GM12878 (cell line): Measurements from ENCODE around the gene SULT2B1. TPM values are rescaled to one million over a fixed set of nuclear protein-coding genes. Genes with fewer than 3 reads are reported as not detected.
A peak's percentile ranks its signal among the peaks of the same experiment; 100 is the strongest.

Source experiments
- ATAC-seq: fragments of 200-7000 bp; cut with Tn5 transposase; 3 replicates; pipeline ENCODE4 v1.9.1; 2020; ENCODE audit warnings: mild to moderate bottlenecking, moderate library complexity
- BruUV-seq: library from RNA; stranded (reverse); fragments of 400-500 nt; replicated peaks from 2 replicates; lab custom pipeline; 2021; lab: Mats Ljungman, UMichigan
- CTCF ChIA-PET: fragments of 300-600 bp; sonication (Branson Sonifier 250); formaldehyde crosslinking; extraction: SDS; loops from one replicate; lab custom pipeline; 2021; ENCODE audit warnings: inconsistent platforms; lab: Yijun Ruan, JAX
- POLR2A ChIA-PET: fragments of 350-600 bp; formaldehyde crosslinking; extraction: SDS; loops from one replicate; lab custom pipeline; 2021; ENCODE audit warnings: inconsistent platforms; lab: Charles Lee
- RAD21 ChIA-PET: fragments of 300-600 bp; sonication (Branson Sonifier 250); formaldehyde crosslinking; loops from one replicate; lab custom pipeline; 2023; ENCODE audit warnings: antibody characterized with exemption; ENCODE audit not compliant: unreplicated experiment; lab: Charles Lee
- SMC1A ChIA-PET: fragments of 300-600 bp; sonication (Branson Sonifier 250); formaldehyde crosslinking; loops from one replicate; lab custom pipeline; 2023; ENCODE audit not compliant: unreplicated experiment, uncharacterized antibody; lab: Charles Lee
- DNase-seq: peaks from one replicate; pipeline ENCODE4 v3.0.0-alpha.2; 2011; ENCODE audit warnings: low read depth, low spot score
- FAIRE-seq: peaks from 3 replicates; lab custom pipeline; 2011; peaks lifted over from hg19 to GRCh38; lab: Jason Lieb, UNC
- H2AFZ ChIP-seq: 2 replicates; pipeline ENCODE4 v1.6.0; 2011; ENCODE audit warnings: low read depth, low read length, control low read depth; ENCODE audit not compliant: control insufficient read depth
- H3K27ac ChIP-seq: 2 replicates; pipeline ENCODE4 v1.5.1; 2011; ENCODE audit warnings: control low read depth; ENCODE audit not compliant: control insufficient read depth, insufficient read depth
- H3K27me3 ChIP-seq, 2 experiments: replicated peaks in 1 of 2; 2 replicates each; pipeline versions ENCODE4 v1.6.0 to v1.6.1; 2011; ENCODE audit warnings: low read length in 1 of 2; ENCODE audit not compliant: control insufficient read depth in 2 of 2, insufficient read depth in 2 of 2
- H3K36me3 ChIP-seq, 2 experiments: 2 replicates each; pipeline ENCODE4 v1.5.1; 2011; ENCODE audit warnings: low read length in 1 of 2; ENCODE audit not compliant: control insufficient read depth in 2 of 2, insufficient read depth in 2 of 2
- H3K4me1 ChIP-seq: 2 replicates; pipeline ENCODE4 v1.6.1; 2011; ENCODE audit warnings: mild to moderate bottlenecking, low read length, moderate library complexity, mixed read lengths; ENCODE audit not compliant: control insufficient read depth, insufficient read depth
- H3K4me2 ChIP-seq: 2 replicates; pipeline ENCODE4 v1.6.0; 2011; ENCODE audit warnings: control low read depth; ENCODE audit not compliant: control insufficient read depth, insufficient read depth
- H3K4me3 ChIP-seq: fragments of 200-600 bp; sonication (generic); 2 replicates; pipeline ENCODE4 v1.5.1; 2016
- H3K79me2 ChIP-seq: 2 replicates; pipeline ENCODE4 v1.6.0; 2011; ENCODE audit warnings: low read length; ENCODE audit not compliant: control insufficient read depth, insufficient read depth
- H3K9ac ChIP-seq: 2 replicates; pipeline ENCODE4 v1.8.0; 2011; ENCODE audit warnings: low read length, control low read depth, mixed read lengths; ENCODE audit not compliant: control insufficient read depth, insufficient read depth
- H3K9me3 ChIP-seq: replicated peaks from 3 replicates; pipeline ENCODE4 v1.5.1; 2011; ENCODE audit warnings: mild to moderate bottlenecking, low read length; ENCODE audit not compliant: control insufficient read depth, insufficient read depth
- H4K20me1 ChIP-seq: 2 replicates; pipeline ENCODE4 v1.6.0; 2011; ENCODE audit not compliant: control insufficient read depth, insufficient read depth
- BMI1 ChIP-seq: fragments of 450-650 bp; IDR thresholded peaks from 2 replicates; pipeline ENCODE4 v1.6.1; 2016; ENCODE audit warnings: mild to moderate bottlenecking, moderate library complexity, borderline replicate concordance
- EGR1 ChIP-seq, 2 experiments: IDR thresholded peaks; 1 replicate in 1 of 2; 2 replicates in 1 of 2; pipeline ENCODE4 v1.6.1; 2011 to 2012; ENCODE audit warnings: low read depth in 2 of 2, low read length in 2 of 2, borderline replicate concordance in 1 of 2, mild to moderate bottlenecking in 1 of 2, moderate library complexity in 1 of 2
- POLR2A ChIP-seq: IDR thresholded peaks from 2 replicates; pipeline ENCODE4 v1.6.1; 2011; ENCODE audit warnings: low read depth, mild to moderate bottlenecking, low read length
- SRF ChIP-seq, 2 experiments: IDR thresholded peaks; 2 replicates each; pipeline ENCODE4 v1.6.1; 2011; ENCODE audit warnings: low read depth in 2 of 2, low read length in 2 of 2, mild to moderate bottlenecking in 1 of 2, moderate library complexity in 1 of 2
- ZSCAN29 ChIP-seq: fragments of 450-650 bp; IDR thresholded peaks from 2 replicates; pipeline ENCODE4 v1.6.1; 2017; ENCODE audit warnings: mild to moderate bottlenecking, moderate library complexity
- whole genome bisulfite sequencing: methylation state at CpG from one replicate; pipeline ENCODE4 v1.1.6; 2016; ENCODE audit warnings: low lambda C conversion rate; ENCODE audit not compliant: insufficient replicate concordance, insufficient coverage; ENCODE audit errors: missing lambda C conversion rate; 5-methylcytosine and 5-hydroxymethylcytosine counted together
- in situ Hi-C: fragments of 300-500 bp; cut with MboI; formaldehyde crosslinking; loops from 9 replicates; pipeline ENCODE4 v1.14.3; 2018; ENCODE audit warnings: mixed read lengths
- intact Hi-C: fragments of 100-400 bp; cut with micrococcal nuclease; formaldehyde crosslinking; loops from one replicate; pipeline ENCODE4 v1.14.2; 2022; ENCODE audit not compliant: unreplicated experiment
- polyA plus RNA-seq, 11 experiments: library from polyadenylated mRNA; depleted of rRNA in 4 of 11; unstranded in 6 of 11; stranded (reverse) in 5 of 11; fragments of >200 nt; fragmentation: Nextera tagmentation in 4 of 11; fragmentation: Illumina TruSeq in 1 of 11; extraction: Ambion mirVana in 4 of 11; extraction: Trizol in 1 of 11; gene quantifications; 1 replicate in 1 of 11; 2 replicates in 10 of 11; pipeline versions ENCODE4 v1.2.1 to v1.2.3, GENCODE V29; 2011 to 2016; ENCODE audit warnings: inconsistent platforms in 2 of 11, missing spikeins in 2 of 11, low read depth in 1 of 11
- total RNA-seq, 4 experiments: library from RNA; depleted of rRNA in 3 of 4; stranded (reverse); fragments of >200 nt in 3 of 4; fragmentation: Illumina TruSeq in 1 of 4; extraction: Trizol in 1 of 4; gene quantifications; 2 replicates each; pipeline versions ENCODE4 v1.2.1 to v1.2.3, GENCODE V29; 2013 to 2021
- TF ChIP-seq, protein P1 (sequence below): fragments of 450-650 bp; IDR thresholded peaks from 2 replicates; pipeline ENCODE4 v1.6.1; 2016; ENCODE audit warnings: mild to moderate bottlenecking
- TF ChIP-seq, protein P2 (sequence below): IDR thresholded peaks from 2 replicates; pipeline ENCODE4 v1.6.1; 2011; ENCODE audit warnings: mild to moderate bottlenecking, low read depth, low read length, moderate library complexity; ENCODE audit not compliant: insufficient replicate concordance
- TF ChIP-seq, protein P3 (sequence below): IDR thresholded peaks from 2 replicates; pipeline ENCODE4 v1.6.1; 2012; ENCODE audit warnings: low read length, inconsistent platforms

SULT2B1 gene
- total and polyA plus RNA-seq, 10 of the 15 experiments (the other 5 are each of a cell fraction or from before 2014, with no cell fraction given): 0.11 to 0.14 TPM; not detected in 8

DNA sequence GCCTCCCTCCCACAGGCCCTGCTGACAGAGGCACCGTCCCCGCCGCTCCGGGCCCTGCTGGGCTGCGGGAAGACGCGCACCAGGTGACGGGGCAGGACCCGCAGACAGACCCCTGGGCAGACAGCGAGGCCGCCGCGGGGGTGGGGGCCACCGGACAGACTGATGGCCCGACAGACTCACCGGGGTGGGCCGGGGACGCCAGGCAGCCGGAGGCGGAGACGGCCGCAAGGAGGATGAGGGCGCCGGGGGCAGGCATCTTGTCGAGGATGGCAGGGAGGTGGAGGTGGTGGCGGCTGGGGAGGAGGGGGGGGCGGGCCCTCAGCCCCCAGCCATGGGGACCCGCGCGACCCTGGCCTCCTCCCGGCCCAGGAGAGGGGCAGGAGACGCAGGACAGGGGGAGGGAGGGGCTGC is 40.6 kb upstream of the SULT2B1 start (continued):
- no peak for TF ChIP-seq SRF (IDR thresholded peaks at IDR 0.05; ENCODE audit: low read depth in 2 of 2, low read length in 2 of 2)

DNA sequence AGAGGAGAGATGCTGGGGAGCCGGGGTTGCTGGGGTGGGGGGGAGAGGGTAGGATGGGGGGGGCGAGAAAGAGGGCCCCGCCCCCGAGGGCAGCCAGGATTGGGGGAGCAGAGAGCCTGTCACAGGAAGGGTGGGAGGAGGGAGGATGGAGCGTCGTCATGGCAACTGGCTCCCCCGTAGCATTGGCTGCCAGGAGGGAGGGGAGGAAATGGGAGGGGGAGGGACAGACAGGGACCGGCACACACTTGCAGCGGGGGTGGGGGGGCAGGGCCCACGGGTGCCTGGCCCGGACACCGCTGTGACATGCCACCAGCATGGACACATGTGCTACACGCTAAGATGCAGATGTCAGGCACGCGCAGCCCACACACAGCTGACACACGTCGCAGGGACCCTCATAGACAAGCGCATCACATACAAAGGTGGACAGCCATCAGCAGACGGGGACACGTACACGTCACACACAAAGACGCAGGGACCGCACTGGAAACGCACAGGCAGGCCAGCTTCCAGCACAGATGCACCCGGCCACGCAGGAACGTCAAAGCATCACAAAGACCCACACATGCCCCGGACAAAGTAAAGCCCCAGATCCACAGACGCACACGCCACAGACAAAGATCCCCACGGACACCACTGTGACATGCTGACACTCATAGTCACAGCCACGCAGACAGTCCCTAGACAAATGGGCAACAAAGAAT is 40.0 kb upstream of the SULT2B1 start, which contains the start of gene LMTK3:
LMTK3 (minus strand) TSS at position 36 of the 704 bp plus-strand sequence. CDS start 259 bp downstream, outside the sequence.
- intact Hi-C loops (no loop called here), in situ Hi-C loops (no loop called here)
- H3K4me2 ChIP-seq: peak within 1 kb of the TSS; percentile 7; the same call in 1 of the 2 replicates
- no peaks in the 10 kb centered on the region for H3K9me3 ChIP-seq
- POLR2A ChIA-PET: no interaction called here
- SMC1A ChIA-PET: interaction anchor here (1.5 kb wide), 1 partner anchor 74 kb away, joined by 3 read pairs; no protein-coding TSS in a partner anchor
- DNase-seq (no peak), ATAC-seq (no peak)
- 21% methylated on average over 20 of the region's 32 CpGs for WGBS
- H3K79me2 ChIP-seq: no peaks in the 10 kb centered on the region
- no TSS peak for BruUV-seq
- RAD21 ChIA-PET: no interaction called here
- no peaks in the 10 kb centered on the region for H3K36me3 ChIP-seq
- CTCF ChIA-PET: interaction anchor here (2.6 kb wide), 1 partner anchor 121 kb away, joined by 9 read pairs; the partner anchor contains the start of gene KDELR1
- TF ChIP-seq, protein P1, sequence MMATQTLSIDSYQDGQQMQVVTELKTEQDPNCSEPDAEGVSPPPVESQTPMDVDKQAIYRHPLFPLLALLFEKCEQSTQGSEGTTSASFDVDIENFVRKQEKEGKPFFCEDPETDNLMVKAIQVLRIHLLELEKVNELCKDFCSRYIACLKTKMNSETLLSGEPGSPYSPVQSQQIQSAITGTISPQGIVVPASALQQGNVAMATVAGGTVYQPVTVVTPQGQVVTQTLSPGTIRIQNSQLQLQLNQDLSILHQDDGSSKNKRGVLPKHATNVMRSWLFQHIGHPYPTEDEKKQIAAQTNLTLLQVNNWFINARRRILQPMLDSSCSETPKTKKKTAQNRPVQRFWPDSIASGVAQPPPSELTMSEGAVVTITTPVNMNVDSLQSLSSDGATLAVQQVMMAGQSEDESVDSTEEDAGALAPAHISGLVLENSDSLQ: peak; percentile 87
- TF ChIP-seq, protein P2, sequence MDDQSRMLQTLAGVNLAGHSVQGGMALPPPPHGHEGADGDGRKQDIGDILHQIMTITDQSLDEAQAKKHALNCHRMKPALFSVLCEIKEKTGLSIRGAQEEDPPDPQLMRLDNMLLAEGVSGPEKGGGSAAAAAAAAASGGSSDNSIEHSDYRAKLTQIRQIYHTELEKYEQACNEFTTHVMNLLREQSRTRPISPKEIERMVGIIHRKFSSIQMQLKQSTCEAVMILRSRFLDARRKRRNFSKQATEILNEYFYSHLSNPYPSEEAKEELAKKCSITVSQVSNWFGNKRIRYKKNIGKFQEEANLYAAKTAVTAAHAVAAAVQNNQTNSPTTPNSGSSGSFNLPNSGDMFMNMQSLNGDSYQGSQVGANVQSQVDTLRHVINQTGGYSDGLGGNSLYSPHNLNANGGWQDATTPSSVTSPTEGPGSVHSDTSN: peak; percentile 87
- no peak for TF ChIP-seq POLR2A
- no peak for TF ChIP-seq ZSCAN29
- TF ChIP-seq, protein P3, sequence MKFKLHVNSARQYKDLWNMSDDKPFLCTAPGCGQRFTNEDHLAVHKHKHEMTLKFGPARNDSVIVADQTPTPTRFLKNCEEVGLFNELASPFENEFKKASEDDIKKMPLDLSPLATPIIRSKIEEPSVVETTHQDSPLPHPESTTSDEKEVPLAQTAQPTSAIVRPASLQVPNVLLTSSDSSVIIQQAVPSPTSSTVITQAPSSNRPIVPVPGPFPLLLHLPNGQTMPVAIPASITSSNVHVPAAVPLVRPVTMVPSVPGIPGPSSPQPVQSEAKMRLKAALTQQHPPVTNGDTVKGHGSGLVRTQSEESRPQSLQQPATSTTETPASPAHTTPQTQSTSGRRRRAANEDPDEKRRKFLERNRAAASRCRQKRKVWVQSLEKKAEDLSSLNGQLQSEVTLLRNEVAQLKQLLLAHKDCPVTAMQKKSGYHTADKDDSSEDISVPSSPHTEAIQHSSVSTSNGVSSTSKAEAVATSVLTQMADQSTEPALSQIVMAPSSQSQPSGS: no peak
- TF ChIP-seq EGR1 (IDR thresholded peaks at IDR 0.05; ENCODE audit: borderline replicate concordance in 1 of 2, low read depth in 2 of 2, low read length in 2 of 2): 0 out of 3 replicates have a peak, but pooled peaks of 1 of the 2 experiments have one; percentile 31
- TF ChIP-seq BMI1: peak; percentile 61
- TF ChIP-seq, all 136 proteins: peak for 4
- no peak for FAIRE-seq
- Histone ChIP-seq H3K27me3 (peaks cover 2 to 4% of the 10 kb centered on the region in 2 experiments; a peak in 3 of 4 replicates), H2AFZ (no peak within 1 kb of the TSS), H3K27ac (no peak within 1 kb of the TSS), H3K4me3 (no peak within 1 kb of the TSS), H4K20me1 (no peaks in the 10 kb centered on the region; the same call in 1 of the 2 replicates), H3K4me1 (peaks cover 18% of the 10 kb centered on the region), H3K9ac (no peak within 1 kb of the TSS)
